Choroid plexus epithelial cell (primary cell): ENCODE measurements around the gene PAK1.

Experiments used
- DNase-seq: peaks from one replicate; pipeline ENCODE4 v3.0.0-alpha.2; 2010; ENCODE audit warnings: low read depth
- H3K4me3 ChIP-seq: 2 replicates; pipeline ENCODE4 v1.5.1; 2011; ENCODE audit warnings: low read depth, mild to moderate bottlenecking, control low read depth, low read length, moderate library complexity
- TF ChIP-seq, protein P1 (sequence below): conservative IDR thresholded peaks from 2 replicates; pipeline ENCODE4 v1.5.1; 2011; ENCODE audit warnings: low read depth, mild to moderate bottlenecking, control low read depth, inconsistent platforms, low read length, moderate library complexity

PAK1 gene

DNA sequence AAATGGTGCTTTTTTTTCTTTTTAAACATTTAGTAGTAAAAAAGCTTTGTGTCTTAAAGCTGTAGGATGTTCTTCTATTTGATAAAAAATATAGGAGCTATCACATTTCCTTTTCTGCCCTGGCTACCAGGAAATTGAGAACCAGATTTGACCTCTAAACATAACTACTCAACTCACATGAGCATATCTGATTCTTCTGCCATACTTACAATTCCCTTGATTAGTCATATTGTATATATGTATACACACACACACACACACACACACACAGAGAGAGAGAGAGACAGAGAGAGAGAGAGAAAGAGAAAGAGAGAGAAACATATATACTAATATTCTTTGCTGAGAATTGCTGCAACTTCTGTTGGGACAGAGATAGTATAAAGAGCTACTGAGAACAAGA, 149.4 kb downstream of the PAK1 start:
- peak; percentile 54 for DNase-seq

DNA sequence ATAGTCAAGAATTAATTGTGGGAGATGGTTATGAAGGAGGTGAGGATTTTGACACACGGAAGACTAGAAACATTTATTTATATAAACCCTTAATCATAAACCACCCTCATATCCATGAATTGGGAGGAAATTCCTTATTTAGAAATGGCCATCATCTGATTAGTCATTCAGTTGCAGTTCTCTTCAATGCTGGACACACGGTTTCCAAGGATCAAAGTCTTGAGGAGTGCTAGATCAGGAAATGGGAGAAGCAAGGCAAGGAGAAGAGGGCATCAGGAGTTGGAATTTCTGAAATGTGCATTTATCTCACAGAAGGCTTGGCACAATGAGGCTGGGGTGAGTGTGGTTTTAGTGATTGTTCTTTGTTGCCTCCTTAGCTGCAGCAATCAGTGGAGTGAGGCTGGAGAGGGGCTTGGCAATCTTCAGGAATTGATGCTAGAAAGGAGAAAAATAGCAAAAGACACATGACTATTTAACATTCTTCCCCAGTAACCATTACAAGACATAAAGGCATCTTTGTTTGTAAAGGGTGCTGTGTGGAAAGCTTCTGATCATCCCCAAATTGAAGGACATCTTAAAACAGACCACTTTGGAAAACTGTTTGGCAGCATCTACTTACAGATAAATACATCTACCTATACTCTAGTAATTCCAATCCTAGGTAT, 150.8 kb downstream of the PAK1 start:
- no peak for DNase-seq
- H3K4me3 ChIP-seq: no peak overlapping the region
- TF ChIP-seq, protein P1, sequence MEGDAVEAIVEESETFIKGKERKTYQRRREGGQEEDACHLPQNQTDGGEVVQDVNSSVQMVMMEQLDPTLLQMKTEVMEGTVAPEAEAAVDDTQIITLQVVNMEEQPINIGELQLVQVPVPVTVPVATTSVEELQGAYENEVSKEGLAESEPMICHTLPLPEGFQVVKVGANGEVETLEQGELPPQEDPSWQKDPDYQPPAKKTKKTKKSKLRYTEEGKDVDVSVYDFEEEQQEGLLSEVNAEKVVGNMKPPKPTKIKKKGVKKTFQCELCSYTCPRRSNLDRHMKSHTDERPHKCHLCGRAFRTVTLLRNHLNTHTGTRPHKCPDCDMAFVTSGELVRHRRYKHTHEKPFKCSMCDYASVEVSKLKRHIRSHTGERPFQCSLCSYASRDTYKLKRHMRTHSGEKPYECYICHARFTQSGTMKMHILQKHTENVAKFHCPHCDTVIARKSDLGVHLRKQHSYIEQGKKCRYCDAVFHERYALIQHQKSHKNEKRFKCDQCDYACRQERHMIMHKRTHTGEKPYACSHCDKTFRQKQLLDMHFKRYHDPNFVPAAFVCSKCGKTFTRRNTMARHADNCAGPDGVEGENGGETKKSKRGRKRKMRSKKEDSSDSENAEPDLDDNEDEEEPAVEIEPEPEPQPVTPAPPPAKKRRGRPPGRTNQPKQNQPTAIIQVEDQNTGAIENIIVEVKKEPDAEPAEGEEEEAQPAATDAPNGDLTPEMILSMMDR: no peak

More for the DNA sequence above, 149.4 kb downstream of the PAK1 start:
- no peak overlapping the region for H3K4me3 ChIP-seq
- TF ChIP-seq, protein P1: no peak

GRCh38 chr11:77322506-77322905, 151.4 kb downstream of the PAK1 start:
- TF ChIP-seq, protein P1: no peak
- no peak overlapping the region for H3K4me3 ChIP-seq
- peak; percentile 78 for DNase-seq

DNA sequence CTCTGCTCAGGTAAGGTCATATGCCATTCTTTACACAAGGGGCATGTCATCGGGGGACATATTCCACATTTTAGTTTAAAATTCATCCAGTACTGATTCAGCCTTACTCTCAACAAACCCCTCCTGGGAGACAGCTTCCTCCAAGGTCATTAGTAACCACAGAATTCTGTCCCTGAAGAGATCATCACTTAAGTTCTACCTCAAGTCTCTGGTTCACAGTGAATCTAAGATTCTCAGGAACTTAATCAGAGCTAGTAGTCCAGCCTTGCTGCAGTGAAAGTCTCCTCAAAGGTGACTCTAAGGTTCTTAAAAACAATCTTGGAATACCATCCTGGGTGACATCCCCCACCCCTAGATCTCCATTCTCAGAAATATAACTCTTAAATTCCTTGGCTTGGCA, 153.5 kb downstream of the PAK1 start:
- H3K4me3 ChIP-seq: no peak overlapping the region
- no peak for DNase-seq
- TF ChIP-seq, protein P1: no peak

GRCh38 chr11:77318600-77318999, 155.3 kb downstream of the PAK1 start:
- H3K4me3 ChIP-seq: no peak overlapping the region
- TF ChIP-seq, protein P1: no peak
- no peak for DNase-seq

- no peak for DNase-seq
- no peak overlapping the region for H3K4me3 ChIP-seq
- TF ChIP-seq, protein P1: no peak
These were observed 157.1 kb downstream of the PAK1 start for GRCh38 chr11:77316733-77317342.

- DNase-seq: no peak
- H3K4me3 ChIP-seq: no peak overlapping the region
- TF ChIP-seq, protein P1: no peak
These were observed 161.8 kb downstream of the PAK1 start for GRCh38 chr11:77312107-77312506.
